ENCODE measurements around the gene PTBP1. TPM values are rescaled to one million over a fixed set of nuclear protein-coding genes. Genes with fewer than 3 reads are reported as not detected.
"Not testable (repeated sequence)": the region's sequence is repeated elsewhere in the genome, so short reads cannot be mapped to it uniquely, and the experiment has no call there.

Gene PTBP1
- total RNA-seq, 1 experiment from 2014 or later = 712 TPM

DNA sequence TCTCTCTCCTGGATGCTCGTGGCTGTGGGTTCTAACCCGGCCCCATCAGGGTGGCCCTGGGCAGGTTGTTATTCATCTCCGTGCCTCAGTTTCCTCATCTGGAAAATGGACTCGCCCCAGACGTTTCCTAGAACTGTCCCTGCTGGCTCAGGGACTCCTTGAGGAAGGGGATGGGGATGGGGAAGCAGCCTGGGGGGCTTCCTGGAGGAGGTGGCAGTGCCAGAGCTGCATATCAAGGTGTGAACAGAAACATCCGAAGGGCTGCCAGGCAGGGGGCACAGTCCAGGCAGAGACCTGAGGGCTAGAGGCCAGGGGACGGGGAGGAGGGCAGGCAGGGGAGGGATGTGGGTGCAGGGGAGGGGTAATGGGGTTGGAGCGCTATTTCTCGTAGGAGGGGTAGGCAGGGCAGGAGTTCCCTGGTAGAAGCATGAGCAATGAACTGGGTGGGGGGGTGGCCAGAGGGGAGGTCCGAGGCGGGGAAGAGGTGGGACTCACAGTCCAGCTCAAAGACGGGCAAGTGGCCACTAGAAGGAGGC, 51.2 kb downstream of the PTBP1 start:
- H2BK12ac ChIP-seq (ENCODE audit: insufficient read length, low read depth, low read length) = no peak overlapping the region
- no CpG with 5 or more reads among the region's 12 CpGs for WGBS (ENCODE audit: extremely low coverage, insufficient read length, low lambda C conversion rate)
- H4K5ac ChIP-seq (ENCODE audit: insufficient read length, low read depth, low read length) = no peak overlapping the region
- no peak overlapping the region for H2AK5ac ChIP-seq (ENCODE audit: insufficient read length, low read length)
- no peak overlapping the region for H3T11ph ChIP-seq (ENCODE audit: low read length)
- H2AFZ ChIP-seq (ENCODE audit: low read length) = no peak overlapping the region
- Mint-ChIP-seq H3K4me3 (no peak overlapping the region), H3K4me1 (peaks cover 2 to 11% of the 10 kb centered on the region in 2 experiments; a peak in 2 of 4 replicates), H3K9me3 (no peaks in the 10 kb centered on the region; a peak in 1 of 5 replicates), H3K27ac (no peak overlapping the region), H3K36me3 (ENCODE audit: insufficient read depth in 1 of 3, low read depth in 3 of 3) (no peaks in the 10 kb centered on the region; a peak in 1 of 7 replicates), H3K27me3 (ENCODE audit: low read depth) (peaks cover 42% of the 10 kb centered on the region)
- no peak overlapping the region for H2BK5ac ChIP-seq (ENCODE audit: insufficient read length, low read length)
- H4K20me1 ChIP-seq (ENCODE audit: control insufficient read depth, insufficient read depth, insufficient read length) = no peaks in the 10 kb centered on the region
- H3K79me2 ChIP-seq (ENCODE audit: insufficient read depth, low read length) = no peaks in the 10 kb centered on the region
- no peaks in the 10 kb centered on the region for H3K4me1 ChIP-seq (ENCODE audit: insufficient read depth, low read length)
- no peak overlapping the region for H3K4me2 ChIP-seq (ENCODE audit: insufficient read depth, insufficient read length, low read length)
- H3K27ac ChIP-seq (ENCODE audit: insufficient read length, low read depth, low read length) = no peak overlapping the region
- H2BK15ac ChIP-seq (ENCODE audit: low read depth, low read length) = no peak overlapping the region
- H3K14ac ChIP-seq (ENCODE audit: insufficient read depth, low read length) = no peak overlapping the region
- H3K4ac ChIP-seq (ENCODE audit: low read depth, low read length) = no peak overlapping the region
- no peak overlapping the region for H3K18ac ChIP-seq (ENCODE audit: insufficient read length, low read depth, low read length)
- H3K23me2 ChIP-seq (ENCODE audit: insufficient read length, low read depth, low read length, poor library complexity, severe bottlenecking) = no peaks in the 10 kb centered on the region
- H3K79me1 ChIP-seq (ENCODE audit: insufficient read depth, low read depth, low read length, poor library complexity, severe bottlenecking) = no peaks in the 10 kb centered on the region
- no peaks in the 10 kb centered on the region for H3K9me3 ChIP-seq (ENCODE audit: control insufficient read depth, low read depth, low read length)
- no peak overlapping the region for H3K23ac ChIP-seq (ENCODE audit: insufficient read length, low read depth, low read length)
- no peak overlapping the region for H2BK120ac ChIP-seq (ENCODE audit: low read depth, low read length, poor library complexity, severe bottlenecking)
- no peak overlapping the region for H3K56ac ChIP-seq (ENCODE audit: insufficient read length, low read depth, low read length)
- no peak overlapping the region for H4K91ac ChIP-seq (ENCODE audit: insufficient read length, low read depth, low read length)
- no peak overlapping the region for H4K8ac ChIP-seq (replicated peaks; ENCODE audit: insufficient read length, low read depth, low read length)
- H3K27me3 ChIP-seq (ENCODE audit: insufficient read depth, low read length) = no peaks in the 10 kb centered on the region; the same call in 1 of the 2 replicates
- TF ChIP-seq, protein P1, sequence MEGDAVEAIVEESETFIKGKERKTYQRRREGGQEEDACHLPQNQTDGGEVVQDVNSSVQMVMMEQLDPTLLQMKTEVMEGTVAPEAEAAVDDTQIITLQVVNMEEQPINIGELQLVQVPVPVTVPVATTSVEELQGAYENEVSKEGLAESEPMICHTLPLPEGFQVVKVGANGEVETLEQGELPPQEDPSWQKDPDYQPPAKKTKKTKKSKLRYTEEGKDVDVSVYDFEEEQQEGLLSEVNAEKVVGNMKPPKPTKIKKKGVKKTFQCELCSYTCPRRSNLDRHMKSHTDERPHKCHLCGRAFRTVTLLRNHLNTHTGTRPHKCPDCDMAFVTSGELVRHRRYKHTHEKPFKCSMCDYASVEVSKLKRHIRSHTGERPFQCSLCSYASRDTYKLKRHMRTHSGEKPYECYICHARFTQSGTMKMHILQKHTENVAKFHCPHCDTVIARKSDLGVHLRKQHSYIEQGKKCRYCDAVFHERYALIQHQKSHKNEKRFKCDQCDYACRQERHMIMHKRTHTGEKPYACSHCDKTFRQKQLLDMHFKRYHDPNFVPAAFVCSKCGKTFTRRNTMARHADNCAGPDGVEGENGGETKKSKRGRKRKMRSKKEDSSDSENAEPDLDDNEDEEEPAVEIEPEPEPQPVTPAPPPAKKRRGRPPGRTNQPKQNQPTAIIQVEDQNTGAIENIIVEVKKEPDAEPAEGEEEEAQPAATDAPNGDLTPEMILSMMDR (conservative IDR thresholded peaks at IDR 0.05) = no peak
- no peak for DNase-seq
- no peak overlapping the region for H3K9ac ChIP-seq (ENCODE audit: extremely low read depth, insufficient read length, low read length)
- no peak overlapping the region for H2BK20ac ChIP-seq (ENCODE audit: low read depth, low read length, poor library complexity, severe bottlenecking)

GRCh38 chr19:849195-849594, 51.9 kb downstream of the PTBP1 start:
- not testable (repeated sequence) for H4K8ac ChIP-seq (replicated peaks; ENCODE audit: insufficient read length, low read depth, low read length); DNase-seq; H2BK5ac ChIP-seq (ENCODE audit: insufficient read length, low read length); H3K4me2 ChIP-seq (ENCODE audit: insufficient read depth, insufficient read length, low read length); H3K9me3 ChIP-seq (ENCODE audit: control insufficient read depth, low read depth, low read length); H3K27ac Mint-ChIP-seq; H3K56ac ChIP-seq (ENCODE audit: insufficient read length, low read depth, low read length); H3K27ac ChIP-seq (ENCODE audit: insufficient read length, low read depth, low read length); H2BK12ac ChIP-seq (ENCODE audit: insufficient read length, low read depth, low read length); H2BK15ac ChIP-seq (ENCODE audit: low read depth, low read length); H4K5ac ChIP-seq (ENCODE audit: insufficient read length, low read depth, low read length); H2BK120ac ChIP-seq (ENCODE audit: low read depth, low read length, poor library complexity, severe bottlenecking); H2AK5ac ChIP-seq (ENCODE audit: insufficient read length, low read length); H3K18ac ChIP-seq (ENCODE audit: insufficient read length, low read depth, low read length); H3K23me2 ChIP-seq (ENCODE audit: insufficient read length, low read depth, low read length, poor library complexity, severe bottlenecking); H3K79me2 ChIP-seq (ENCODE audit: insufficient read depth, low read length); H3K4me1 ChIP-seq (ENCODE audit: insufficient read depth, low read length); H3T11ph ChIP-seq (ENCODE audit: low read length); H3K79me1 ChIP-seq (ENCODE audit: insufficient read depth, low read depth, low read length, poor library complexity, severe bottlenecking); H3K4ac ChIP-seq (ENCODE audit: low read depth, low read length); H3K9ac ChIP-seq (ENCODE audit: extremely low read depth, insufficient read length, low read length); H3K27me3 ChIP-seq (ENCODE audit: insufficient read depth, low read length); H3K14ac ChIP-seq (ENCODE audit: insufficient read depth, low read length); H4K20me1 ChIP-seq (ENCODE audit: control insufficient read depth, insufficient read depth, insufficient read length); H3K4me3 Mint-ChIP-seq; H3K36me3 Mint-ChIP-seq (ENCODE audit: insufficient read depth in 1 of 3, low read depth in 3 of 3); H2BK20ac ChIP-seq (ENCODE audit: low read depth, low read length, poor library complexity, severe bottlenecking); H3K9me3 Mint-ChIP-seq; H2AFZ ChIP-seq (ENCODE audit: low read length); H4K91ac ChIP-seq (ENCODE audit: insufficient read length, low read depth, low read length); H3K23ac ChIP-seq (ENCODE audit: insufficient read length, low read depth, low read length)
- peaks cover 2 to 11% of the 10 kb centered on the region in 2 experiments; a peak in 2 of 4 replicates for H3K4me1 Mint-ChIP-seq
- WGBS (ENCODE audit: extremely low coverage, insufficient read length, low lambda C conversion rate) = no CpG with 5 or more reads among the region's 8 CpGs
- peaks cover 37% of the 10 kb centered on the region for H3K27me3 Mint-ChIP-seq (ENCODE audit: low read depth)

Data from H9 (cell line).